ENCODE data around the gene TIAM2. TPM values are rescaled to one million over a fixed set of nuclear protein-coding genes. Genes with fewer than 3 reads are reported as not detected.

Gene TIAM2
- total and polyA plus RNA-seq, 2 experiments from 2014 or later = 5.5 to 16.9 TPM

- H3K4me1 ChIP-seq (ENCODE audit: insufficient read depth) = peaks cover 12% of the 10 kb centered on the region
- 93% methylated on average over 5 of the region's 5 CpGs for WGBS (ENCODE audit: low lambda C conversion rate, missing lambda C conversion rate)
Measured at GRCh38 chr6:155278319-155279049, 283.4 kb downstream of the TIAM2 start.

GRCh38 chr6:155284775-155285174 is 289.7 kb downstream of the TIAM2 start:
- TF ChIP-seq EZH2phosphoT487 (IDR thresholded peaks at IDR 0.05; ENCODE audit: low read depth, severe bottlenecking, unreplicated experiment) (no peak), EZH2 (IDR thresholded peaks at IDR 0.05; ENCODE audit: borderline replicate concordance) (no peak), CTCF (IDR thresholded peaks at IDR 0.05; ENCODE audit: poor library complexity) (no peak)
- Histone ChIP-seq H3K27me3 (no peaks in the 10 kb centered on the region), H3K4me3 (no peak overlapping the region), H3K4me2 (no peak overlapping the region), H3K27ac (no peak overlapping the region), H3K79me2 (no peaks in the 10 kb centered on the region), H3K36me3 (replicated peaks; ENCODE audit: insufficient read depth, low read depth) (peaks cover 3% of the 10 kb centered on the region), H3K9me2 (replicated peaks; ENCODE audit: insufficient read depth) (no peaks in the 10 kb centered on the region), H4K20me1 (ENCODE audit: insufficient read depth, poor library complexity, severe bottlenecking) (no peaks in the 10 kb centered on the region), H2AFZ (no peak overlapping the region), H3K9me3 (ENCODE audit: low read depth) (no peaks in the 10 kb centered on the region), H3K4me1 (ENCODE audit: insufficient read depth) (no peaks in the 10 kb centered on the region)
- 89% methylated on average over 4 of the region's 4 CpGs for WGBS (ENCODE audit: low lambda C conversion rate, missing lambda C conversion rate)
- DNase-seq (ENCODE audit: low spot score) = no peak

More at GRCh38 chr6:155278319-155279049, 283.4 kb downstream of the TIAM2 start:
- H3K9me3 ChIP-seq (ENCODE audit: low read depth) = no peaks in the 10 kb centered on the region
- H2AFZ ChIP-seq = no peak overlapping the region
- no peak overlapping the region for H3K4me3 ChIP-seq
- H3K79me2 ChIP-seq = no peaks in the 10 kb centered on the region
- H3K36me3 ChIP-seq (replicated peaks; ENCODE audit: insufficient read depth, low read depth) = peaks cover 3% of the 10 kb centered on the region
- H4K20me1 ChIP-seq (ENCODE audit: insufficient read depth, poor library complexity, severe bottlenecking) = no peaks in the 10 kb centered on the region
- no peak for TF ChIP-seq EZH2 (IDR thresholded peaks at IDR 0.05; ENCODE audit: borderline replicate concordance)
- TF ChIP-seq CTCF (IDR thresholded peaks at IDR 0.05; ENCODE audit: poor library complexity) = no peak
- TF ChIP-seq EZH2phosphoT487 (IDR thresholded peaks at IDR 0.05; ENCODE audit: low read depth, severe bottlenecking, unreplicated experiment) = no peak
- DNase-seq (ENCODE audit: low spot score) = no peak
- no peak overlapping the region for H3K27ac ChIP-seq
- no peak overlapping the region for H3K4me2 ChIP-seq
- H3K9me2 ChIP-seq (replicated peaks; ENCODE audit: insufficient read depth) = no peaks in the 10 kb centered on the region
- no peaks in the 10 kb centered on the region for H3K27me3 ChIP-seq

GRCh38 chr6:155287762-155288161 is 292.6 kb downstream of the TIAM2 start:
- Histone ChIP-seq H3K4me3 (no peak overlapping the region), H3K27ac (no peak overlapping the region), H3K79me2 (no peaks in the 10 kb centered on the region), H3K36me3 (replicated peaks; ENCODE audit: insufficient read depth, low read depth) (peaks cover 3% of the 10 kb centered on the region), H3K4me1 (ENCODE audit: insufficient read depth) (no peaks in the 10 kb centered on the region), H3K27me3 (no peaks in the 10 kb centered on the region), H4K20me1 (ENCODE audit: insufficient read depth, poor library complexity, severe bottlenecking) (no peaks in the 10 kb centered on the region), H3K9me3 (ENCODE audit: low read depth) (no peaks in the 10 kb centered on the region), H3K4me2 (no peak overlapping the region), H3K9me2 (replicated peaks; ENCODE audit: insufficient read depth) (no peaks in the 10 kb centered on the region), H2AFZ (no peak overlapping the region)
- WGBS (ENCODE audit: low lambda C conversion rate, missing lambda C conversion rate) = 62% methylated on average over 2 of the region's 2 CpGs
- DNase-seq (ENCODE audit: low spot score) = no peak
- TF ChIP-seq EZH2 (IDR thresholded peaks at IDR 0.05; ENCODE audit: borderline replicate concordance) (no peak), CTCF (IDR thresholded peaks at IDR 0.05; ENCODE audit: poor library complexity) (no peak)

Measured in hepatocyte (in vitro differentiated cells).